HG03025 (cell line): ENCODE measurements around the gene CPN2.

Experiments
- ATAC-seq: cut with Tn5 transposase; IDR thresholded peaks from one replicate; pipeline ENCODE4 v1.9.1; 2021; ENCODE audit warnings: mild to moderate bottlenecking, moderate library complexity; ENCODE audit not compliant: unreplicated experiment, low FRiP score

Gene CPN2

GRCh38 chr3:194382196-194382891 lies 31.2 kb upstream of the CPN2 start:
- no peak for ATAC-seq

- no peak for ATAC-seq
Measured at GRCh38 chr3:194381460-194381875, 30.3 kb upstream of the CPN2 start.

DNA sequence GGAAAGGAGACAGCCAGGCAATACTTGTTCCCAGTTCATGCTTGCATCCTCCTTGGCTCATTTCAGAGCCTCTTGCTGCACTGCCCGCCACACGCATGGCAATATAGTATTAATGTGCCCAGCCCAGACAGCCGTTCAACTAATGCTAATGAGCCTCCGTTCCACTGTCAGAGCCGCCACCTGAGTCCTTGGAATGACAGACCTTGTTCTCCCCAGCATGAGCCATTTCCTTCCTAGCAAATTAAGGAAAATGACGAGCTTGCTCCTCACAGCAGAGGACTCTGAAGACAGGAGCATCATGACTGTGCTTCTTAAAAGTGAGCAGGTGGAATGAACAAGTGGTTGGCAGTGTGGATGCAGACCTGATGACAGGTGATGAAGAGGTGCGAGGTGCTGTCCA lies 29.2 kb upstream of the CPN2 start:
- ATAC-seq: no peak

DNA sequence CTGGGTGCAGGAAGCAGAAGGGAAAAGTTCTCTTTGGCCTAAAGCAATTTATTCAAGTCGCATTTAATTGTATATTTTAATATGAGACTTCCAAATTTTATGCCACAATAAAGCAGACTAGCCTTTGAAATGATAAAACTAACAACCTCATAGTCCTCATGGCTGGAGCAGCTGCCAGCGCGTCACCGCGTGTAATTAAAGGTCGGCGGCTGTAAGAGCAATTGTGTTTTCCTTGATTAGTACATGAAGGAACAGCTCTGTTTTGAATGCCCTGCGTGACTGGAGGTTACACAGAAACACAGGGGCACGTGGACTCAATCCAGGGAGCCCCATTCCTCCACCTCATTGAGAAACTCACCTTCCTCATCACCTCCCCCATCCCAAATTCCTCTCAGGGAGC lies 28.5 kb upstream of the CPN2 start:
- no peak for ATAC-seq

DNA sequence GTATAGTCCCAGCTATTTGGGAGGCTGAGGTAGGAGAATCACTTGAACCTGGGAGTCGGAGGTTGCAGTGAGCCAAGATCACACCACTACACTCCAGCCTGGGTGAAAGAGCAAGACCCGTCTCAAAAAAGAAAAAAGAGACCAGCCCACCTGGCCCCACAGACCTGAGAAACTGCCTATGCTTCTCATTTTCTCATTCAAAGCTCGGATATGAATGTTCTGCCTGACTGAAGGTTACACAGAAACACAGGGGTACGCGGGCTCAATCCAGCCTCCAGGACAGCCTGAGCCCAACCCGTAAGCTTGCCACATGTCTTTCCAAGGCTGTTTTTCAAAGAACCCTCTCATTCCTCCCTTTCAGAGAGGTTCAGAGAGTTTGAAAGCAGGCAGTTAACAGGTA lies 28.1 kb upstream of the CPN2 start:
- ATAC-seq: no peak

- no peak for ATAC-seq
Measured at GRCh38 chr3:194377708-194378107, 26.6 kb upstream of the CPN2 start.

- no peak for ATAC-seq
Measured at GRCh38 chr3:194376241-194376560, 25.1 kb upstream of the CPN2 start.

DNA sequence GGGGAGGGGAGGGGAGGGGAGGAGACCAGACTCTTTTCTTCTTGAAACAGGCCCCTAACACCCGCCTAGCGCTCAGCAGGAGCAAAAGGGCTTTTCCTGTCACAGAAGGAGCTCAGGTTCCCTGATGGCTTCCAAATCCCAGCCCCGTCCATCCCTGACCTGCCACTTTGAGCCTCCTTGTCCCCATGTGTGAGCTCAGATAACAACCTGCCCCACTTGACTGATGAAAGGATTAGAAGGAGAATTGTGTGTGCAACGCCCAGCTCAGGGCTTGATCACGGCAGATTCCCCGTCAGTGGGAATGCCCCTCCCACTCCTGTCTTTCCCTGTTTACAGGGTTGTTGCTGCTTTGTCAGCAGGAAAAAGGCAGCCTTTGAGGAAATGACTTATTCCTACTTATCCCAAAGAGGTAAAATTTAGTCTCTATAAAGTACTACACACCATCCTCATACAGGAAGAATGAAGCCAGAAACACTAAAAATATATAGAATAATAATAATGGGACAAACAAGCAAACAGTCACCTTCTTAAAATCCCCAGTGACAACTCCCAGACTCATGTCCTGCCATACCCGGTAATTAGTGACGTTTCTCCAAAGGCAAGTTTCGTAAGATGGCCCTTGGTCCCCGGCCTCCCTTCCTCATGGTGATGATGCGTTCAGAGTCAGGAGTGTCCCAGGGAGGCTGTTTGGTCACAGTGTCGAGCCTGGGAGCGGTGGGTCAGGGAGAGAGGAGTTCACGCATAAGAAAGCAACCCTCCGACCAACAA lies 24.5 kb upstream of the CPN2 start:
- no peak for ATAC-seq

DNA sequence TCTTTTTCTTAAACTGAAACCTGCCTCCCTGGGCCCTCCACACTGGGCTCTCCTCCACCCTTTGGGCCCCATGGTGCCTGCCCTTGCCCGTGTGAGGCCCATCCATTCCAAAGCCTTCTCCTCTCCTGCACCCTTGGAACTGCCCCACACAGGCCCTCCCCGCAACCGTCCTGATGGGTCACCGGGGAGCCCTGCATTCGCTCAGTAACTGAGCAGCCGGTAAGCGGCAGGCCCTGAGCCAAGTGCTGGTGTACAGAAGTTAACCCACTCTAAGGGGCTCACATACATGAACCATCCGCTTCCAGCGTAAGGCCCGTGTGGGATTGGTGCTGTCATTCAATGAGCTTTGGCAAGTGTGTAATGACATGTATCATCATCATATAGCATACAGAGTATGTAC lies 23.8 kb upstream of the CPN2 start:
- ATAC-seq: no peak

GRCh38 chr3:194373899-194374298 lies 22.8 kb upstream of the CPN2 start:
- no peak for ATAC-seq

- ATAC-seq: no peak
Measured at GRCh38 chr3:194373028-194373427, 21.9 kb upstream of the CPN2 start.

GRCh38 chr3:194370753-194371152 lies 19.6 kb upstream of the CPN2 start:
- no peak for ATAC-seq

DNA sequence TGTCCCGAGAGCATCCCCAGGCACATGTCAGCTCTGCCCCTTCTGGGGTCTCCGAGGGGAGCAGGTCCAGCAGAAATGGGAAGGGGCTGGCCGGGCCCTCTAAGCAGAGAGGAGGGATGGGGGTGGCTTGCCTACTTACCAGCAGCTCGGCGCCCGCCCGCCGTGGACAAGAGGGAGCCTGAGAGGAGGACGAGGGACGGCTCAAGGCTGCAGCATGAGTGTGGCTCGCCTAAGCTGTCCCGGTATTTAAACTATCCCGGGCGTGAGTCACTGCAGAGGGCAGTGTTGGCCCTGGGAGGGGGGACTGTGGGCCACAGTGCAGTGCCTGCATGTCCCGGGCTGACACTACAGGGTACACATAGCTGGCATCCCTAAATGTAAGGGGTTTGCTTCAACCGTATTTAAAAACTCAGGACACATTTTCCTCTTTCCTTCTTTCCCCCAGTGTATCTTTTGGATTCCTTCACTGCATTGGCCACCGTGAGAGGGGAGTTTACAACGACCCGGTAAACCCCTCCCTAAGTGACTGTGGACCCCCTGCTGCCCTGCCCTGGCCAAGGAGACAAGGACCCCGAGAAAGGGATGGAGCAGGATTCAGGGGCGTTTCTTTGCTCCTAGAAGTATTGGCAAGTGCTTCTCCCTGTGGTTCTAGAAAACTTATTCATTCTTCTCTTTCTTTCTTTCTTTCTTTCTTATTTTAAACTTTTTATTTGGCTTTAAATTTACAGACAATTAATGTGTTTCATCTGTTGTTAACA lies 18.6 kb upstream of the CPN2 start, which contains the start of gene LRRC15:
LRRC15 (minus strand) TSS at position 222 of the 758 bp plus-strand sequence. CDS start 8,700 bp downstream, outside the sequence.
- no peak for ATAC-seq

GRCh38 chr3:194368918-194369317 lies 17.8 kb upstream of the CPN2 start:
- ATAC-seq: no peak

GRCh38 chr3:194367992-194368841 lies 17.1 kb upstream of the CPN2 start:
- ATAC-seq: no peak

DNA sequence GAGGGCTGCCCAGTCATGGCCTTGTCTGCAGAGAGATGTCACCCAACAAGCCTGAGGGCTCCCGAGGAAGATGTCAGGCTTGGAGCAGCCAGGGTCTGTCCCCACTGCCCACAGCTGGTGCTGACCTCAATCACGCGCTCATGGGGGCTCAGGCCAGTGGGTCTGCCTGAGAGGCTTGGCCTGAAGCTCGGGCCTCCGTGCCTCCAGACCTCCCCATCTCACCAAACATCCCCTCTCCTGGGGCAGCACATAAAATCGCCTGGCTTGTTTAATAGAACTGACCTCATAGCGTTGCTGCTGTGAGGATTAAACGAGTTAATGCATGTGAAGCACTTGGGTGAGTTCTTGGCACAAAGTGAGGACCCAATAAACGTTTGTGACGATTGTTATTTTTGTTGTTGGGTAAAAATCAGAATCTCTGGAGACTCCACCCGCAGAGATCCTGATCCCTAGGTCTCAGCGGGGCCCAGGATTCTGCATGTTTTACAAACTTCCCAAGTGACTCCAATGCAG lies 14.9 kb upstream of the CPN2 start:
- ATAC-seq: no peak

- ATAC-seq: no peak
Measured at GRCh38 chr3:194365526-194365925, 14.4 kb upstream of the CPN2 start.

- ATAC-seq: no peak
Measured at GRCh38 chr3:194364652-194365434, 13.7 kb upstream of the CPN2 start.

DNA sequence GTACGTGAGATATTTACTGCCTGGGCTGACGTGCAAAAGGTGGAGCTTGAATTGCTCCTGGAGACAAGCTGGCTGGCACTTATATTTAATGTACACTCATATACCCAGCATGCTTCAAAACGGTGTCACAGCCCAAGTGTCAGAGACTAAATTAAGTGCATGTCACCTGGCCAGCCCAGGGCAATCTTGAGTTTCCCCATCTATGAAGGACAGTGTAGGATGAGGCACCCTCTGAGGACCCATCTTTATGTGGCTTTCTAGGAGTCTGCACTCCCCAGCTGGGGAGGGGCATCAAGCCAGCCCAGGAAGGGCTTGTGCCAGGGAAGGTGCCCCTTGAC lies 13.2 kb upstream of the CPN2 start:
- ATAC-seq: no peak

DNA sequence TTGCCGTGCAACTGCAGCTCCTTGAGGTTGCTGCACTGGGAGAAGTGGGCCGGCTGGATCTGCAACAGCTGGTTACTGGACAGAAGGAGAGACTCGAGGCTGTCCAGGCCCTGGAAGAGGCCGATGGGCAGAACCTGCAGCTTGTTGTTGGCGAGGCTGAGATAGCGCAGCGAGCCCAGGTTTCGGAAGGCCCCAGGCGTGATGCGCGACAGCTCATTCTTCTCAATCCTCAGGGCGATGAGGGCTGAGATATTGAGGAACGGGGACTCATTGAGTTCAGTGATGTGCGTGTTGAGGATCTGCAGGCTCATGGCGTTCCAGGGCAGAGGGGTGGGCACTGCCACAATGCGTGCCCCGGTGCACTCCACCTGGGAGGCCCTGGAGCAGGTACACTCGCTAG lies 9.4 kb upstream of the CPN2 start:
- no peak for ATAC-seq
